ENCODE results near the gene SRGAP3. TPM values are rescaled to one million over a fixed set of nuclear protein-coding genes. Genes with fewer than 3 reads are reported as not detected.

The SRGAP3 gene
- total and polyA plus RNA-seq, 3 donors from 2014 or later = 16.5 to 65.9 (median 58.5) TPM

GRCh38 chr3:9165421-9165820 lies 84.0 kb downstream of the SRGAP3 start:
- Histone ChIP-seq H3K4me3 (no peak overlapping the region), H3K9me3 (no peaks in the 10 kb centered on the region), H3K4me1 (no peaks in the 10 kb centered on the region), H3K27ac (no peak overlapping the region), H3K36me3 (ENCODE audit: low read depth, missing control alignments) (no peaks in the 10 kb centered on the region), H3K27me3 (no peaks in the 10 kb centered on the region)
- no peak for DNase-seq
- 92 to 98% methylated on average over 5 of the region's 5 CpGs for WGBS, 2 donors
- intact Hi-C loops (cut with DNase I; ENCODE audit: low total_unique reads) = no loop called here
- no peak for TF ChIP-seq POLR2A (IDR thresholded peaks at IDR 0.05)
- no peak for TF ChIP-seq CTCF (IDR thresholded peaks at IDR 0.05)

GRCh38 chr3:9163289-9163688 lies 86.2 kb downstream of the SRGAP3 start:
- no peak overlapping the region for H3K4me3 ChIP-seq
- no peaks in the 10 kb centered on the region for H3K9me3 ChIP-seq
- 93 to 95% methylated on average over 12 of the region's 12 CpGs for WGBS, 2 donors
- H3K27me3 ChIP-seq = no peaks in the 10 kb centered on the region
- TF ChIP-seq POLR2A (IDR thresholded peaks at IDR 0.05) = no peak
- no peak for TF ChIP-seq CTCF (IDR thresholded peaks at IDR 0.05)
- no peak for DNase-seq
- intact Hi-C loops (cut with DNase I; ENCODE audit: low total_unique reads) = no loop called here
- H3K4me1 ChIP-seq = no peaks in the 10 kb centered on the region
- no peaks in the 10 kb centered on the region for H3K36me3 ChIP-seq (ENCODE audit: low read depth, missing control alignments)
- H3K27ac ChIP-seq = no peak overlapping the region

- DNase-seq = no peak
- TF ChIP-seq POLR2A (IDR thresholded peaks at IDR 0.05) = no peak
- no peak for TF ChIP-seq CTCF (IDR thresholded peaks at IDR 0.05)
- 91 to 94% methylated on average over 1 of the region's 1 CpG for WGBS, 2 donors
- Histone ChIP-seq H3K9me3 (no peaks in the 10 kb centered on the region), H3K27me3 (no peaks in the 10 kb centered on the region), H3K36me3 (ENCODE audit: low read depth, missing control alignments) (no peaks in the 10 kb centered on the region), H3K4me3 (no peak overlapping the region), H3K27ac (no peak overlapping the region), H3K4me1 (no peaks in the 10 kb centered on the region)
- intact Hi-C loops (cut with DNase I; ENCODE audit: low total_unique reads) = no loop called here
Measured at GRCh38 chr3:9161811-9162210, 87.6 kb downstream of the SRGAP3 start.

- H3K4me1 ChIP-seq = no peaks in the 10 kb centered on the region
- H3K36me3 ChIP-seq (ENCODE audit: low read depth, missing control alignments) = no peaks in the 10 kb centered on the region
- H3K4me3 ChIP-seq = no peak overlapping the region
- intact Hi-C loops (cut with DNase I; ENCODE audit: low total_unique reads) = no loop called here
- no peaks in the 10 kb centered on the region for H3K9me3 ChIP-seq
- no peak overlapping the region for H3K27ac ChIP-seq
- TF ChIP-seq CTCF (IDR thresholded peaks at IDR 0.05) (no peak), POLR2A (IDR thresholded peaks at IDR 0.05) (no peak)
- no peak for DNase-seq
- no peaks in the 10 kb centered on the region for H3K27me3 ChIP-seq
- WGBS, 2 donors = 87% methylated on average over 4 of the region's 4 CpGs
Measured at GRCh38 chr3:9161298-9161697, 88.1 kb downstream of the SRGAP3 start.

- 82 to 90% methylated on average over 13 of the region's 13 CpGs for WGBS, 2 donors
- intact Hi-C loops (cut with DNase I; ENCODE audit: low total_unique reads) = no loop called here
Measured at GRCh38 chr3:9158865-9159630, 90.4 kb downstream of the SRGAP3 start.

More at GRCh38 chr3:9158865-9159630, 90.4 kb downstream of the SRGAP3 start:
- H3K27me3 ChIP-seq = no peaks in the 10 kb centered on the region
- no peaks in the 10 kb centered on the region for H3K9me3 ChIP-seq
- TF ChIP-seq CTCF (IDR thresholded peaks at IDR 0.05) = no peak
- TF ChIP-seq POLR2A (IDR thresholded peaks at IDR 0.05) = no peak
- H3K27ac ChIP-seq = no peak overlapping the region
- no peaks in the 10 kb centered on the region for H3K4me1 ChIP-seq
- DNase-seq = no peak
- H3K4me3 ChIP-seq = no peak overlapping the region
- no peaks in the 10 kb centered on the region for H3K36me3 ChIP-seq (ENCODE audit: low read depth, missing control alignments)

Data from testis (tissue), 3 donors.